Kidney (tissue), 14 donors: ENCODE data around the gene ITLN2. TPM values are rescaled to one million over a fixed set of nuclear protein-coding genes. Genes with fewer than 3 reads are reported as not detected.

Experiments used
- DNase-seq, 5 donors: peaks; one replicate each; pipeline ENCODE4 v3.0.0-alpha.2; 2013 to 2020
- FAIRE-seq: peaks from 2 replicates; lab custom pipeline; 2012; peaks lifted over from hg19 to GRCh38; lab: Jason Lieb, UNC
- H3K27ac ChIP-seq, 2 donors: one replicate each; pipeline ENCODE4 v1.7.0; 2013; ENCODE audit warnings: low read depth in 2 of 2, low read length in 2 of 2, inconsistent platforms in 1 of 2
- H3K27me3 ChIP-seq: one replicate; pipeline ENCODE4 v1.7.1; 2013; ENCODE audit warnings: low read length, inconsistent platforms; ENCODE audit not compliant: control insufficient read depth, insufficient read depth
- H3K36me3 ChIP-seq, 3 donors: one replicate each; pipeline versions ENCODE4 v1.7.0 to v1.7.1; 2013; ENCODE audit warnings: low read length in 3 of 3, control low read depth in 1 of 3, inconsistent platforms in 1 of 3; ENCODE audit not compliant: insufficient read depth in 3 of 3, control insufficient read depth in 2 of 3
- H3K4me1 ChIP-seq, 3 donors: one replicate each; pipeline versions ENCODE4 v1.7.0 to v1.7.1; 2013; ENCODE audit warnings: low read length in 3 of 3, inconsistent platforms in 1 of 3, low read depth in 1 of 3; ENCODE audit not compliant: control insufficient read depth in 2 of 3, insufficient read depth in 2 of 3
- H3K4me3 ChIP-seq, 3 donors: one replicate each; pipeline versions ENCODE4 v1.7.0 to v1.8.1; 2013; ENCODE audit warnings: low read length in 3 of 3, control low read depth in 1 of 3, inconsistent platforms in 1 of 3
- H3K9ac ChIP-seq, 3 donors: one replicate each; pipeline versions ENCODE4 v1.7.0 to v1.7.1; 2013; ENCODE audit warnings: low read length in 3 of 3, control low read depth in 1 of 3, inconsistent platforms in 1 of 3
- H3K9me3 ChIP-seq, 3 donors: one replicate each; pipeline versions ENCODE4 v1.7.0 to v1.7.1; 2013; ENCODE audit warnings: low read length in 3 of 3, control low read depth in 1 of 3, inconsistent platforms in 1 of 3; ENCODE audit not compliant: control insufficient read depth in 2 of 3, insufficient read depth in 1 of 3
- CTCF ChIP-seq: IDR thresholded peaks from 3 replicates; pipeline ENCODE4 v1.5.1; 2012; ENCODE audit warnings: mild to moderate bottlenecking, moderate library complexity, borderline replicate concordance; ENCODE audit not compliant: insufficient read depth; ENCODE audit errors: extremely low read depth
- intact Hi-C: fragments of 100-400 bp; cut with DNase I; formaldehyde crosslinking; loops from one replicate; pipeline ENCODE4 v1.11.1; 2022
- polyA plus RNA-seq: library from polyadenylated mRNA; stranded (reverse); fragments of 350-450 nt; fragmentation: Illumina TruSeq; extraction: RNeasy Lipid Tissue Mini Kit (QIAGEN cat#74804); gene quantifications from one replicate; pipeline ENCODE4 v1.2.3, GENCODE V29; 2014; ENCODE audit warnings: low read depth, low replicate concordance; ENCODE audit not compliant: insufficient read depth
- total RNA-seq: library from RNA; stranded (reverse); fragmentation: NEBNext Ultra II Directional; extraction: Animal tissue kit (Norgen Biotek cat#: 25700); gene quantifications from one replicate; pipeline ENCODE4 v1.2.1, GENCODE V29; 2021
- donor health status: control.
- donor health status: control.
- donor health status: control.
- donor health status: control.
- donor health status: control.
- donor health status: DM: yes; HTN: yes; CAD: no.
- donor health status: Normal renal cell carcinoma (clear cell type).

The ITLN2 gene
- total and polyA plus RNA-seq, 2 donors from 2014 or later = 0.88 TPM; not detected in 1

DNA sequence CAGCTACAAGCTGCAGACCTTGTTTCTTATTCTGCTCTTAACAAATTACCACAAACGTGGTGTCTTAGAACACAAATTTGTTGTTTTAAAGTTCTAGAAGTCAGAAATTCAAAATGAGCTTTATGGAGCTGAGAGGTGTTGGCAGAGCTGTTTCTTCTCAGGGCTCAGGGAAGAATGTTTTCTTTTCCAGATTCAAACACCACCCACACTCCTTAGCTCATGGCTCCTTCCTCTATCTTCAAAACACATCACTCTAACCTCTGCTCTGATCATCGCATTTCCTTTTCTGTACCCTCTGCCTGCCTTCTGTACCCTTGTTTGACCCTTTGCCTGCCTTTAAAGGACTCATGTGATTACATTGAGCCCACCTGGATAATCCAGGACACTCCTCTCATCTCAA is 42.7 kb downstream of the ITLN2 start:
- Histone ChIP-seq H3K4me1 (no peaks in the 10 kb centered on the region), H3K4me3 (no peak overlapping the region), H3K9ac (no peak overlapping the region), H3K9me3 (no peaks in the 10 kb centered on the region), H3K27me3 (no peaks in the 10 kb centered on the region), H3K36me3 (no peaks in the 10 kb centered on the region), H3K27ac (no peak overlapping the region)
- DNase-seq (no peak), FAIRE-seq (no peak)
- no peak for TF ChIP-seq CTCF
- intact Hi-C loops = no loop called here

GRCh38 chr1:160911441-160911840 is 43.2 kb downstream of the ITLN2 start:
- FAIRE-seq (no peak), DNase-seq (peak in 2 of 5 donors; percentile 12 to 47)
- Histone ChIP-seq H3K9ac (no peak overlapping the region), H3K27me3 (no peaks in the 10 kb centered on the region), H3K36me3 (no peaks in the 10 kb centered on the region), H3K9me3 (no peaks in the 10 kb centered on the region), H3K27ac (no peak overlapping the region), H3K4me1 (no peaks in the 10 kb centered on the region), H3K4me3 (no peak overlapping the region)
- intact Hi-C loops = no loop called here
- no peak for TF ChIP-seq CTCF

- Histone ChIP-seq H3K9ac (no peak overlapping the region), H3K9me3 (no peaks in the 10 kb centered on the region), H3K36me3 (no peaks in the 10 kb centered on the region), H3K27me3 (no peaks in the 10 kb centered on the region), H3K27ac (no peak overlapping the region), H3K4me3 (no peak overlapping the region), H3K4me1 (no peaks in the 10 kb centered on the region)
- DNase-seq = no peak
- intact Hi-C loops = no loop called here
- no peak for FAIRE-seq
- TF ChIP-seq CTCF = no peak
Measured at GRCh38 chr1:160910170-160910750, 44.3 kb downstream of the ITLN2 start.

DNA sequence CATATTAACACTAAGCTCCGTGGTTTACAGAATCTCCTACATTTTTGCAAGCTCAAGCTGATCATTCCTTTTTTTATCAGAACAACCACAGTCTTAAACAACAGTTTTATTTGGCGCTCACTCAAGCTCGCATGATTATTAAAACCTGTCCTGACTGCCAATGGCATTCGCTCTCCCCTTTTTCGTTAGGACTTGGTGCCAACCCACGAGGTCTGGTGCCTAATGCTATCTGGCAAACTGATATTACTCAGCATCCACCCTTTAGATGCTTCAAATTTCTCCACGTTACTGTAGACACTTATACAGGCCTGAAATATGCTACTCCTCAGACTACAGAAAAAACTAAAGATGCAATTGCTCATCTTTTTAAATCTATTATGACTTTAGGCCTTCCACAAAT is 46.6 kb downstream of the ITLN2 start:
- Histone ChIP-seq H3K4me1 (no peaks in the 10 kb centered on the region), H3K27me3 (no peaks in the 10 kb centered on the region), H3K4me3 (no peak overlapping the region), H3K9ac (no peak overlapping the region), H3K9me3 (no peaks in the 10 kb centered on the region), H3K27ac (no peak overlapping the region), H3K36me3 (no peaks in the 10 kb centered on the region)
- intact Hi-C loops = no loop called here
- DNase-seq = no peak
- no peak for TF ChIP-seq CTCF
- no peak for FAIRE-seq
